ENCODE results near the gene AUTS2. TPM values are rescaled to one million over a fixed set of nuclear protein-coding genes. Genes with fewer than 3 reads are reported as not detected.

The AUTS2 gene
- total RNA-seq, 5 donors from 2014 or later (not counting 1 experiment from before 2014, with no cell fraction given): 10.6 to 66.2 (median 37.6) TPM

DNA sequence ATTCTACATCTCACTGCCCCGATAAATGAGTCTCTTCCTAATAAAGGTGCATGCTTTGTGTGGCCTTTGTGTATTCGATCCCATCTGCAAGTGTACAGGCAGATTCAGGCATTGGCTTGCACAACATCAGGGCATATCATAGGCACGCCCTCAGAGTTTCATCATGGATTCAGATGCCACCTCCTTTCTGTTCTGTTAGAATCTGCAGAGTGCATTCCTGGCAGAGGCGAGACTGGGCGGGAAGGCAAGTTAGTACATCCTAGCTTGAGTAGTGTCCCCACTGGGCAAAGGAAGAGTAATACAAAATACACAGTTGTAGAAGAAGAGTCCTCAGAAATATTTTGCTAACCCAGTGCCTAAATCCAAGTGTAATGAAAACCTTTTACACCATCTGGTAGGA, 1187.2 kb downstream of the AUTS2 start:
- ChIA-PET POLR2A (no interaction called here), CTCF (no interaction called here)
- peak overlapping the region; percentile 80 for H3K27ac ChIP-seq (ENCODE audit: low read length)
- H3K4me3 ChIP-seq (ENCODE audit: control insufficient read depth in 1 of 2, extremely low read depth in 1 of 2, low read length in 1 of 2): no peak overlapping the region
- H3K27me3 ChIP-seq (replicated peaks in 1 of 2; ENCODE audit: control insufficient read depth in 2 of 2, extremely low read depth in 1 of 2, insufficient read depth in 2 of 2, low read length in 1 of 2): no peaks in the 10 kb centered on the region
- peaks cover 13 to 24% (median 22%) of the 10 kb centered on the region in 3 donors for H3K4me1 Mint-ChIP-seq
- ATAC-seq (replicated peaks in 1 of 4) (no peak), DNase-seq (no peak)
- no peaks in the 10 kb centered on the region for H3K27me3 Mint-ChIP-seq
- H3K36me3 ChIP-seq (ENCODE audit: control insufficient read depth in 2 of 2, extremely low read depth in 1 of 2, insufficient read depth in 1 of 2, low read length in 1 of 2): peaks cover 23 to 38% of the 10 kb centered on the region in 2 donors
- H3K9me3 ChIP-seq: no peaks in the 10 kb centered on the region
- peaks cover 12% of the 10 kb centered on the region for H3K36me3 Mint-ChIP-seq
- WGBS (ENCODE audit: insufficient coverage): 92% methylated on average over 5 of the region's 5 CpGs
- H3K9me3 Mint-ChIP-seq: peaks cover 0 to 4% (median 2%) of the 10 kb centered on the region in 3 donors
- H3K4me1 ChIP-seq (ENCODE audit: control insufficient read depth in 1 of 2, extremely low read depth in 1 of 2, insufficient read depth in 2 of 2, low read length in 2 of 2): peaks cover 11 to 42% of the 10 kb centered on the region in 2 experiments
- no peak overlapping the region for H3K4me3 Mint-ChIP-seq
- peak overlapping the region in 1 of 2 donors; percentile 23 for H3K27ac Mint-ChIP-seq

DNA sequence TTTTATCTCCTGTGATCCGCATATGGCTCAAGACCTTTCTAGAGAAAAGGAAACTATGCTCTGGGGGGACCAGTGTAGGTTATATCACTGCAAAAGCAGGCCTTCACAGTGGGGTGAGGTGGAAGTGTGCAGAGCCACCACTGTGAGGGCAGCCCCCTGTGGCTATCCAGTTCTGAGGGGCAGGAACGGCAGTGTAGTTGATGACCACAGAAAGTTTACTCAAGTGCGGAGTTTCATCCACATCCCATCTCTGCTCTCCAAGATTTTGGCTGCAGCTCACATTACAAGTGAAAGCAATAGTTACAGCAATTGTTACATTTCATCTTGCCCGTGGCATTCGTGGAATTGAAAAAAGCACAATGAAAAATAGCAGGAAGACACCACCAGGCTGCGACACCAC, 1187.8 kb downstream of the AUTS2 start:
- peak overlapping the region; percentile 88 to 93 for H3K27ac Mint-ChIP-seq
- no peaks in the 10 kb centered on the region for H3K27me3 Mint-ChIP-seq
- Histone ChIP-seq H3K36me3 (ENCODE audit: control insufficient read depth in 2 of 2, extremely low read depth in 1 of 2, insufficient read depth in 1 of 2, low read length in 1 of 2) (peaks cover 28 to 42% of the 10 kb centered on the region in 2 donors), H3K4me1 (ENCODE audit: control insufficient read depth in 1 of 2, extremely low read depth in 1 of 2, insufficient read depth in 2 of 2, low read length in 2 of 2) (peaks cover 11 to 41% of the 10 kb centered on the region in 2 experiments), H3K27ac (ENCODE audit: low read length) (peak overlapping the region; percentile 80), H3K4me3 (ENCODE audit: control insufficient read depth in 1 of 2, extremely low read depth in 1 of 2, low read length in 1 of 2) (no peak overlapping the region), H3K27me3 (replicated peaks in 1 of 2; ENCODE audit: control insufficient read depth in 2 of 2, extremely low read depth in 1 of 2, insufficient read depth in 2 of 2, low read length in 1 of 2) (no peaks in the 10 kb centered on the region), H3K9me3 (no peaks in the 10 kb centered on the region)
- POLR2A ChIA-PET: no interaction called here
- CTCF ChIA-PET: no interaction called here
- H3K36me3 Mint-ChIP-seq: peaks cover 14% of the 10 kb centered on the region
- H3K9me3 Mint-ChIP-seq: peaks cover 0 to 4% (median 2%) of the 10 kb centered on the region in 3 donors
- ATAC-seq (replicated peaks in 1 of 4) (no peak), DNase-seq (no peak)
- H3K4me3 Mint-ChIP-seq: no peak overlapping the region
- 93% methylated on average over 2 of the region's 6 CpGs for WGBS (ENCODE audit: insufficient coverage)
- H3K4me1 Mint-ChIP-seq: peaks cover 13 to 24% (median 22%) of the 10 kb centered on the region in 3 donors

DNA sequence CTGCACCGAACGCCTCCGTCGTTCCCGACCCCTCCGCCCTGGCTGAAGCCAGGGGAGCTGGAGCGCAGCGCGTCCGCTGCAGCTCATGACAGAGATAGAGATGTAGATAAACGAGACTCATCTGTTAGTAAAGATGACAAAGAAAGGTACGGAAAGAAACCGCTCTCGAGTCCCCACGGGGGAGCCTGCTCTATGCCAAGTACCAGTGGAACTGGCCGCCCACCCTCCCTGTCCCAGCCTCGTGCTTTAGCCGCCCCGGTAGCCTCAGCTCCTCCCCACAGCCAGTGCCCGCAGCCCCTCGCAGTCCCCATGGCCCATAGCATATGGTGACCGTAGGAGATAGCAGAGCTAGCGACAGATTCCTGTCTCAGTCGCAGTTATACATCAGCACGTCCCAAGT, 1189.0 kb downstream of the AUTS2 start:
- no peaks in the 10 kb centered on the region for H3K9me3 ChIP-seq
- no peak for ATAC-seq (replicated peaks in 1 of 4)
- Mint-ChIP-seq H3K27ac (peak overlapping the region; percentile 88 to 93), H3K4me3 (peak overlapping the region; percentile 28 to 49 (median 44)), H3K9me3 (peaks cover 0 to 4% (median 2%) of the 10 kb centered on the region in 3 donors), H3K36me3 (peaks cover 15% of the 10 kb centered on the region), H3K27me3 (no peaks in the 10 kb centered on the region), H3K4me1 (peaks cover 13 to 24% (median 22%) of the 10 kb centered on the region in 3 donors)
- POLR2A ChIA-PET: interaction anchor here (0.6 to 1.2 kb wide), 2 partner anchors 9 to 11 kb away, joined by 3 read pairs; no protein-coding TSS in a partner anchor
- CTCF ChIA-PET: interaction anchor here in 1 of 2 donors (0.6 to 1.5 kb wide), 2 partner anchors 8 to 9 kb away, joined by 3 read pairs; no protein-coding TSS in a partner anchor
- H3K4me1 ChIP-seq (ENCODE audit: control insufficient read depth in 1 of 2, extremely low read depth in 1 of 2, insufficient read depth in 2 of 2, low read length in 2 of 2): peaks cover 11 to 41% of the 10 kb centered on the region in 2 experiments
- WGBS (ENCODE audit: insufficient coverage): 84% methylated on average over 15 of the region's 25 CpGs
- peak overlapping the region; percentile 80 for H3K27ac ChIP-seq (ENCODE audit: low read length)
- no peak for DNase-seq
- H3K36me3 ChIP-seq (ENCODE audit: control insufficient read depth in 2 of 2, extremely low read depth in 1 of 2, insufficient read depth in 1 of 2, low read length in 1 of 2): peaks cover 21 to 42% of the 10 kb centered on the region in 2 donors
- no peaks in the 10 kb centered on the region for H3K27me3 ChIP-seq (replicated peaks in 1 of 2; ENCODE audit: control insufficient read depth in 2 of 2, extremely low read depth in 1 of 2, insufficient read depth in 2 of 2, low read length in 1 of 2)
- H3K4me3 ChIP-seq (ENCODE audit: control insufficient read depth in 1 of 2, extremely low read depth in 1 of 2, low read length in 1 of 2): no peak overlapping the region

- peaks cover 11 to 41% of the 10 kb centered on the region in 2 experiments for H3K4me1 ChIP-seq (ENCODE audit: control insufficient read depth in 1 of 2, extremely low read depth in 1 of 2, insufficient read depth in 2 of 2, low read length in 2 of 2)
- ATAC-seq (replicated peaks in 1 of 4): peak in 1 of 4 experiments; percentile 50
- no CpG with 5 or more reads among the region's 8 CpGs for WGBS (ENCODE audit: insufficient coverage)
- CTCF ChIA-PET: interaction anchor here in 1 of 2 donors (0.9 to 1.5 kb wide), 2 partner anchors 9 to 10 kb away, joined by 3 to 4 read pairs; no protein-coding TSS in a partner anchor
- Mint-ChIP-seq H3K27ac (peak overlapping the region; percentile 88 to 93), H3K4me1 (peaks cover 13 to 24% (median 22%) of the 10 kb centered on the region in 3 donors), H3K27me3 (no peaks in the 10 kb centered on the region), H3K9me3 (peaks cover 0 to 4% (median 2%) of the 10 kb centered on the region in 3 donors), H3K36me3 (peaks cover 15% of the 10 kb centered on the region), H3K4me3 (peak overlapping the region; percentile 28 to 49 (median 44))
- H3K36me3 ChIP-seq (ENCODE audit: control insufficient read depth in 2 of 2, extremely low read depth in 1 of 2, insufficient read depth in 1 of 2, low read length in 1 of 2): peaks cover 24 to 41% of the 10 kb centered on the region in 2 donors
- peak overlapping the region; percentile 80 for H3K27ac ChIP-seq (ENCODE audit: low read length)
- H3K27me3 ChIP-seq (replicated peaks in 1 of 2; ENCODE audit: control insufficient read depth in 2 of 2, extremely low read depth in 1 of 2, insufficient read depth in 2 of 2, low read length in 1 of 2): no peaks in the 10 kb centered on the region
- H3K9me3 ChIP-seq: no peaks in the 10 kb centered on the region
- no peak overlapping the region for H3K4me3 ChIP-seq (ENCODE audit: control insufficient read depth in 1 of 2, extremely low read depth in 1 of 2, low read length in 1 of 2)
- POLR2A ChIA-PET: interaction anchor here (0.6 to 1.2 kb wide), 3 partner anchors 9 to 102 kb away, joined by 3 to 7 read pairs (median 3); no protein-coding TSS in a partner anchor
- DNase-seq: peak in 1 of 35 experiments; percentile 41
Measured at GRCh38 chr7:70787771-70788170, 1189.5 kb downstream of the AUTS2 start.

DNA sequence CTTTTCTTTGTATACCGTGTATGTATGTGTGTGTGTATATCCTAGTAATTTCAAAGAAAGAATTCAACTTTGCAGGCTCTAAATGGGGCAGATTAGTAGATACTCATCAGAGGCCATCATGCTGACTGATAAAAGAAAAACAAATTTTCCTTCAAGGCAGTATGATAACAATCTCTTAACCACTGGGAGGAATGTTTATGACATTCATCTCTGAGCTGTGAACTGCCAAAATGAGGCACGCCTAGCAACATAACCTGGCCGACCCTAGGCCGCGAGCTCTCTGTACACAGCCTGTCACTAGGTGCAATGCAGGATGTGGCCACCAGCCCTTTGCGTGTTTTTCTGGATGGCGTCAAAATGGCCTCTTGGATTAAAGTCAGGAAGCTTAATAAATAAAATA, 1190.0 kb downstream of the AUTS2 start:
- peaks cover 27 to 38% of the 10 kb centered on the region in 2 donors for H3K36me3 ChIP-seq (ENCODE audit: control insufficient read depth in 2 of 2, extremely low read depth in 1 of 2, insufficient read depth in 1 of 2, low read length in 1 of 2)
- no peaks in the 10 kb centered on the region for H3K27me3 ChIP-seq (replicated peaks in 1 of 2; ENCODE audit: control insufficient read depth in 2 of 2, extremely low read depth in 1 of 2, insufficient read depth in 2 of 2, low read length in 1 of 2)
- Mint-ChIP-seq H3K4me3 (peak overlapping the region in 2 of 3 donors; percentile 28 to 31), H3K9me3 (peaks cover 0 to 4% (median 2%) of the 10 kb centered on the region in 3 donors), H3K36me3 (peaks cover 15% of the 10 kb centered on the region), H3K27ac (peak overlapping the region; percentile 88 to 93), H3K27me3 (no peaks in the 10 kb centered on the region), H3K4me1 (peaks cover 13 to 24% (median 22%) of the 10 kb centered on the region in 3 donors)
- no peaks in the 10 kb centered on the region for H3K9me3 ChIP-seq
- WGBS (ENCODE audit: insufficient coverage): 83% methylated on average over 2 of the region's 7 CpGs
- peak overlapping the region; percentile 80 for H3K27ac ChIP-seq (ENCODE audit: low read length)
- no peak overlapping the region for H3K4me3 ChIP-seq (ENCODE audit: control insufficient read depth in 1 of 2, extremely low read depth in 1 of 2, low read length in 1 of 2)
- ATAC-seq (replicated peaks in 1 of 4) (peak; percentile 31 to 96 (median 76)), DNase-seq (peak in 32 of 35 experiments; percentile 19 to 73 (median 38))
- ChIA-PET POLR2A (interaction anchor here in 1 of 2 donors (0.5 to 0.9 kb wide), 3 partner anchors 11 to 103 kb away, joined by 3 to 7 read pairs (median 6); no protein-coding TSS in a partner anchor), CTCF (interaction anchor here in 1 of 2 donors (0.9 to 1.5 kb wide), 2 partner anchors 9 to 11 kb away, joined by 3 to 4 read pairs; no protein-coding TSS in a partner anchor)
- H3K4me1 ChIP-seq (ENCODE audit: control insufficient read depth in 1 of 2, extremely low read depth in 1 of 2, insufficient read depth in 2 of 2, low read length in 2 of 2): peaks cover 11 to 41% of the 10 kb centered on the region in 2 experiments

- H3K36me3 Mint-ChIP-seq: peaks cover 15% of the 10 kb centered on the region
- H3K27me3 ChIP-seq (replicated peaks in 1 of 2; ENCODE audit: control insufficient read depth in 2 of 2, extremely low read depth in 1 of 2, insufficient read depth in 2 of 2, low read length in 1 of 2): no peaks in the 10 kb centered on the region
- H3K4me1 ChIP-seq (ENCODE audit: control insufficient read depth in 1 of 2, extremely low read depth in 1 of 2, insufficient read depth in 2 of 2, low read length in 2 of 2): peaks cover 11 to 41% of the 10 kb centered on the region in 2 experiments
- no peaks in the 10 kb centered on the region for H3K27me3 Mint-ChIP-seq
- no peak for DNase-seq
- ChIA-PET POLR2A (no interaction called here), CTCF (no interaction called here)
- no peak for ATAC-seq (replicated peaks in 1 of 4)
- WGBS (ENCODE audit: insufficient coverage): over 99% methylated on average over 43 of the region's 43 CpGs
- H3K36me3 ChIP-seq (ENCODE audit: control insufficient read depth in 2 of 2, extremely low read depth in 1 of 2, insufficient read depth in 1 of 2, low read length in 1 of 2): peaks cover 27 to 35% of the 10 kb centered on the region in 2 donors
- H3K27ac Mint-ChIP-seq: peak overlapping the region; percentile 34 to 93
- no peaks in the 10 kb centered on the region for H3K9me3 ChIP-seq
- peak overlapping the region in 1 of 3 donors; percentile 28 for H3K4me3 Mint-ChIP-seq
- peaks cover 0 to 4% (median 2%) of the 10 kb centered on the region in 3 donors for H3K9me3 Mint-ChIP-seq
- peaks cover 13 to 24% (median 22%) of the 10 kb centered on the region in 3 donors for H3K4me1 Mint-ChIP-seq
- H3K27ac ChIP-seq (ENCODE audit: low read length): peak overlapping the region; percentile 80
- H3K4me3 ChIP-seq (ENCODE audit: control insufficient read depth in 1 of 2, extremely low read depth in 1 of 2, low read length in 1 of 2): no peak overlapping the region
Measured at GRCh38 chr7:70789481-70790214, 1191.4 kb downstream of the AUTS2 start.

Measured in T-cell (primary cell).